Neural cell (in vitro differentiated cells): ENCODE data around the gene TMEM11. TPM values are rescaled to one million over a fixed set of nuclear protein-coding genes. Genes with fewer than 3 reads are reported as not detected.

Source experiments
- H2AFZ ChIP-seq: fragments of 200-600, 300-800 bp; sonication (generic), shearing (Covaris generic); 2 replicates; pipeline ENCODE4 v1.6.0; 2014; ENCODE audit warnings: low read depth, mild to moderate bottlenecking, antibody characterized with exemption, low read length, moderate library complexity
- H3F3A ChIP-seq: fragments of 200-600 bp; shearing (Covaris generic); 2 replicates; pipeline ENCODE4 v1.6.1; 2016; ENCODE audit warnings: mild to moderate bottlenecking, moderate library complexity, mixed read lengths, antibody characterized with exemption, low read length; ENCODE audit not compliant: insufficient read depth, poor library complexity, severe bottlenecking
- H3K27ac ChIP-seq: fragments of 200-600, 300-800 bp; sonication (generic), shearing (Covaris generic); 2 replicates; pipeline ENCODE4 v1.5.1; 2014; ENCODE audit warnings: mild to moderate bottlenecking, low read length, moderate library complexity
- H3K27me3 ChIP-seq: fragments of 300-800, 200-600 bp; sonication (generic), shearing (Covaris generic); 2 replicates; pipeline ENCODE4 v1.6.0; 2014; ENCODE audit warnings: mild to moderate bottlenecking, low read depth, low read length, moderate library complexity; ENCODE audit not compliant: insufficient read depth
- H3K36me3 ChIP-seq: fragments of 300-800, 200-600 bp; sonication (generic), shearing (Covaris generic); 2 replicates; pipeline ENCODE4 v1.5.1; 2014; ENCODE audit warnings: mild to moderate bottlenecking, antibody characterized with exemption, low read length, moderate library complexity; ENCODE audit not compliant: insufficient read depth
- H3K4me2 ChIP-seq: fragments of 300-800, 200-600 bp; sonication (generic), shearing (Covaris generic); 2 replicates; pipeline ENCODE4 v1.6.0; 2014; ENCODE audit warnings: mild to moderate bottlenecking, low read length
- H3K4me3 ChIP-seq: fragments of 300-800, 200-600 bp; sonication (generic), shearing (Covaris generic); 2 replicates; pipeline ENCODE4 v1.5.1; 2014; ENCODE audit warnings: mild to moderate bottlenecking, low read length, moderate library complexity
- H3K79me2 ChIP-seq: fragments of 200-600 bp; shearing (Covaris generic); replicated peaks from 2 replicates; pipeline ENCODE4 v1.6.0; 2014; ENCODE audit warnings: mild to moderate bottlenecking, low read length, moderate library complexity; ENCODE audit not compliant: insufficient read depth
- H3K9ac ChIP-seq: fragments of 300-800, 200-600 bp; sonication (generic), shearing (Covaris generic); 2 replicates; pipeline ENCODE4 v1.6.1; 2016; ENCODE audit warnings: mild to moderate bottlenecking, low read length, mixed read lengths
- H3K9me2 ChIP-seq: fragments of 200-600 bp; shearing (Covaris generic); 2 replicates; pipeline ENCODE4 v1.6.1; 2016; ENCODE audit warnings: mild to moderate bottlenecking, low read length, mixed read lengths; ENCODE audit not compliant: insufficient read depth
- H3K9me3 ChIP-seq: fragments of 200-600, 300-800 bp; sonication (generic), shearing (Covaris generic); 2 replicates; pipeline ENCODE4 v1.6.1; 2016; ENCODE audit warnings: mild to moderate bottlenecking, mixed run types, low read length, moderate library complexity, mixed read lengths
- H4K20me1 ChIP-seq: fragments of 200-600 bp; shearing (Covaris generic); 2 replicates; pipeline ENCODE4 v1.6.1; 2016; ENCODE audit warnings: mild to moderate bottlenecking, mixed run types; ENCODE audit not compliant: insufficient read depth
- CTCF ChIP-seq: fragments of 450-650 bp; IDR thresholded peaks from 2 replicates; pipeline ENCODE4 v1.5.1; 2014; ENCODE audit warnings: antibody characterized with exemption, mild to moderate bottlenecking, moderate library complexity; ENCODE audit not compliant: poor library complexity, severe bottlenecking
- EP300 ChIP-seq: fragments of 450-650 bp; conservative IDR thresholded peaks from 2 replicates; pipeline ENCODE4 v1.6.1; 2014; ENCODE audit warnings: antibody characterized with exemption, mild to moderate bottlenecking, moderate library complexity; ENCODE audit not compliant: poor library complexity, severe bottlenecking
- EZH2 ChIP-seq: fragments of 200-600, 300-800 bp; shearing (Covaris generic), sonication (generic); IDR thresholded peaks from 2 replicates; pipeline ENCODE4 v1.6.1; 2014; ENCODE audit warnings: antibody characterized with exemption, low read length, borderline replicate concordance, mild to moderate bottlenecking; ENCODE audit not compliant: insufficient read depth, poor library complexity, severe bottlenecking
- MXI1 ChIP-seq: fragments of 450-650 bp; conservative IDR thresholded peaks from 2 replicates; pipeline ENCODE4 v1.6.1; 2014; ENCODE audit warnings: antibody characterized with exemption, mild to moderate bottlenecking; ENCODE audit not compliant: poor library complexity, severe bottlenecking
- POLR2AphosphoS5 ChIP-seq: IDR thresholded peaks from 2 replicates; pipeline ENCODE4 v1.6.1; 2012
- RAD21 ChIP-seq: fragments of 450-650 bp; conservative IDR thresholded peaks from 2 replicates; pipeline ENCODE4 v1.6.1; 2014; ENCODE audit warnings: antibody characterized with exemption, mild to moderate bottlenecking, moderate library complexity
- REST ChIP-seq: IDR thresholded peaks from 2 replicates; pipeline ENCODE4 v1.6.1; 2012; ENCODE audit warnings: borderline replicate concordance
- SMC3 ChIP-seq: fragments of 450-650 bp; conservative IDR thresholded peaks from 2 replicates; pipeline ENCODE4 v1.6.1; 2014; ENCODE audit warnings: antibody characterized with exemption, mild to moderate bottlenecking, moderate library complexity; ENCODE audit not compliant: poor library complexity
- TAF1 ChIP-seq: IDR thresholded peaks from 2 replicates; pipeline ENCODE4 v1.6.1; 2012; ENCODE audit warnings: low read depth
- polyA plus RNA-seq: library from polyadenylated mRNA; depleted of rRNA; stranded (reverse); fragments of >200 nt; gene quantifications from 2 replicates; pipeline ENCODE4 v1.2.3, GENCODE V29; 2014

The TMEM11 gene
- polyA plus RNA-seq, 1 donor from 2014 or later, result 24.6 TPM

- Histone ChIP-seq H3F3A (no peaks in the 10 kb centered on the region), H3K4me3 (no peak overlapping the region), H3K79me2 (peaks cover 9% of the 10 kb centered on the region), H3K9me3 (no peaks in the 10 kb centered on the region), H3K4me2 (no peak overlapping the region), H3K36me3 (no peaks in the 10 kb centered on the region), H4K20me1 (no peaks in the 10 kb centered on the region), H3K9me2 (no peaks in the 10 kb centered on the region), H3K9ac (no peak overlapping the region), H3K27me3 (no peaks in the 10 kb centered on the region), H3K27ac (no peak overlapping the region), H2AFZ (no peak overlapping the region)
- TF ChIP-seq TAF1 (no peak), REST (no peak), EZH2 (no peak)
Measured at GRCh38 chr17:21196126-21196525, 17.8 kb downstream of the TMEM11 start.

GRCh38 chr17:21194703-21195102 lies 19.3 kb downstream of the TMEM11 start:
- Histone ChIP-seq H3K4me2 (no peak overlapping the region), H3K27ac (no peak overlapping the region), H4K20me1 (no peaks in the 10 kb centered on the region), H3F3A (no peaks in the 10 kb centered on the region), H3K9ac (no peak overlapping the region), H3K36me3 (no peaks in the 10 kb centered on the region), H3K4me3 (no peak overlapping the region), H2AFZ (no peak overlapping the region), H3K9me2 (no peaks in the 10 kb centered on the region), H3K27me3 (no peaks in the 10 kb centered on the region), H3K79me2 (no peaks in the 10 kb centered on the region), H3K9me3 (no peaks in the 10 kb centered on the region)
- no peak for TF ChIP-seq REST
- no peak for TF ChIP-seq EP300
- TF ChIP-seq RAD21, result no peak
- TF ChIP-seq POLR2AphosphoS5, result no peak
- TF ChIP-seq SMC3, result no peak
- TF ChIP-seq MXI1, result no peak
- no peak for TF ChIP-seq TAF1
- no peak for TF ChIP-seq EZH2
- no peak for TF ChIP-seq CTCF
